Activated gamma-delta T cell (primary cell): Measurements from ENCODE around the gene FBXO5.

Source experiments
- DNase-seq: peaks from one replicate; lab custom pipeline; 2025; lab: John Stamatoyannopoulos, UW

Gene FBXO5

GRCh38 chr6:152952045-152952444 is 30.8 kb downstream of the FBXO5 start:
- no peak for DNase-seq

GRCh38 chr6:152950240-152950639 is 32.6 kb downstream of the FBXO5 start:
- no peak for DNase-seq

DNA sequence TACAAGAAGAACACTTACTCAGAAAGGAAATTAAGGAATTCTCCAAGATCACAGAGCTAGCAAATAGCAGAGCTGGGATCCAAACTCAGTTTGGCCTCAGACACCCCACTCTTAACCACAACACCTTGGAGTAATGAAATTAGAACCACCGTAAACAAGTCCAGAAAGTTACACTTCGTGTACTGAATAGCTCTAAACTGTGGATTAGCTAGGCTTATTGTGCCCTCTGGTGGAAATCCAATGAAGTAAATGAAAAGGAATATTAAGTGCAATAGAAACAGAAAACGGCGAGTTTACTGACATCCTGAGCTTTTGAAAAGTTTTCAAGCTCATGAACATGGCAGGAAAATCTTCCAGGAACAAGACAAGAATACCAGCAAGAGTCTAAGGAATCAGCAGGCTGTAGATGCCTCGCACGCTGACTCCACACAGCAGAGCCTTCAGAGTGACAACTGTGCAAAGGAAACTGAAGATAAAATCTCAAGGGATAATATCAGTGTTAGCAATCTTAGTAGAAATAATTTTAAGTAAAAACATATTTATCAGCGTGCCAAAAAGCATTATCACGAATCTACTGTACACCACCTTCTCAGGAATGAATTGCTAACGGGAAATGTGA is 34.6 kb downstream of the FBXO5 start:
- DNase-seq, result no peak

DNA sequence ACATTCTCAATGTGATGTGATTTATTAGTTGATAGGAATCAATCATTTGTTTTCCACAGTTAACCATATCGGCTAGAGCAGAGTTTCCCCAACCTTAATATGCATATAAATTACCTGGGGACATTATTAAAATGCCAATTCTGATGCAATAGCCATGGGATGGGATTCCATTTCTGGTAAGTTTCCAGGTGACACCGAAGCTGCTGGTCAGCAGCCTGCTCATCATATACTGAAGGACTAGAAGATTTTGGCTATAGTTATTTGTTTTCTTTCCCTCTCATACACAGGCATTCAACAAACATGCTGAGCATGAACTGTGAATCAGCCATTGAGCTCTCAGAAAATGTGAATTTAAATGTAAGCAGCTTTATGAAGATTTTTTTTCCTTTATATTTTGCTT is 35.8 kb downstream of the FBXO5 start:
- no peak for DNase-seq

DNA sequence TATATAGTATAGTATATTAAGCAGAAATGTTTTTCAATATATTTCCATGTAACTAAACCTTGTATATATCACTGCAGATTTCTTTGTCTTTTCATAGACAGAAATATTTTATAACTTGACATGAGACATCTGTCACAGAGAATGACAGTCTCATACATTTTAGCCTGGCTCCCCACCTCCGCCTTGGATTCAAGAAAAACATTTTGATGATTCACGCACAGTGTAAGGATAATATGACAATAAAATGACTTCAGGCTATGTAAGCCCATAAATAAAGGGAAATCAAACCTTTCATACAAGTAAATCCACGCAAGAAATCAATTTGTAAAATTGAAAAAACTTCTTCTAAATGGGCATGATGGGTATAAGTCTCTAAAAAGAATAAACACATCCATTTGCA is 36.4 kb downstream of the FBXO5 start:
- no peak for DNase-seq

- no peak for DNase-seq
Measured at GRCh38 chr6:152943260-152943897, 39.5 kb downstream of the FBXO5 start.

GRCh38 chr6:152942319-152942869 is 40.4 kb downstream of the FBXO5 start:
- no peak for DNase-seq

DNA sequence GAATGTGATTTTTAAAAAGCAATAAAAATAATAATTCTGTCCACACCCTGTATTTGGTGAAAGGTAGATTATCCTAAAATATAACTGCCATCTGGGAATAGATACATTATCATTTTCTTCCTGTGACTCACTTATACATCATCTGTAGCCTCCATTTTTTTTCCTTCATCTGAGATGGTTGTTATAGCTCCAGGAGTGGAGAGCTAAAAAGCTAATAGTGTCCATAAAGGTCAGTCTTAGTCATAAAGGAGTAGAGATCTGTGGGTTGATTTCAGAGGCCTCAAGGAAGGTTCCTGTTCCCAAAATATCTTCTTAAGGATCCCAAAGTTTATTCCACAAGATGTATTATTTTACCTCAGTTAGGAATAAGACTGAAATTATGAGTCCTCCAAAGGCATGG is 41.1 kb downstream of the FBXO5 start:
- no peak for DNase-seq

DNA sequence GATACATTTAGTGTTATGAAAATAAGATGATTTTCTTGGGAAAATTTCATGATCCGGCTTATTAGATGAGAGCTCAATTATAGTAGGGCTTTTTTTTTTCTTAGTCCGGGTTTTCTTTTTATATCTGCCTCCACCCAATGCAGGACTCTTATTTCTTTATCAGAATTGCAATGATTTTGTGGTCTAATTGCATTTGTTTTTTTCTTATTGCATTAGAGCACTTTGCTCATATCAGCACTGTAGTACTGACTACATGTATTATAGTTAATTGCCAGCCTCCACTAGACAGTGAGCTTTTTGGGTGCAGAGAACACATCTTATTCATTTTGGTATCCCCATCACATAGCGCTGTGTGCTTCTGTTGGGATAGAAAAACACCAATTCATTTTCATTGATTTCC is 50.0 kb downstream of the FBXO5 start:
- no peak for DNase-seq

- DNase-seq, result no peak
Measured at GRCh38 chr6:152922706-152923105, 60.1 kb downstream of the FBXO5 start.
